Muscle of leg (tissue), 11 donors: ENCODE measurements around the gene PTCH1. TPM values are rescaled to one million over a fixed set of nuclear protein-coding genes. Genes with fewer than 3 reads are reported as not detected.

Experiments used
- DNase-seq: peaks from one replicate; pipeline ENCODE4 v3.0.0; 2013
- H3K27ac ChIP-seq: one replicate; pipeline ENCODE4 v1.5.1; 2013; ENCODE audit warnings: mild to moderate bottlenecking, low read length, control low read depth
- H3K27me3 ChIP-seq: one replicate; pipeline ENCODE4 v1.6.1; 2013; ENCODE audit warnings: low read length; ENCODE audit not compliant: control insufficient read depth, insufficient read depth
- H3K36me3 ChIP-seq: one replicate; pipeline ENCODE4 v1.6.1; 2013; ENCODE audit warnings: low read length; ENCODE audit not compliant: control insufficient read depth, insufficient read depth
- H3K4me1 ChIP-seq: one replicate; pipeline ENCODE4 v1.6.1; 2013; ENCODE audit warnings: low read length; ENCODE audit not compliant: control insufficient read depth, insufficient read depth
- H3K4me3 ChIP-seq: one replicate; pipeline ENCODE4 v1.5.1; 2013; ENCODE audit warnings: low read length, control low read depth
- H3K9me3 ChIP-seq: replicated peaks from 2 replicates; pipeline ENCODE4 v1.6.1; 2013; ENCODE audit warnings: low read depth, low read length; ENCODE audit not compliant: control insufficient read depth
- WGBS: methylation state at CpG from one replicate; pipeline ENCODE4 v1.1.5; 2013; ENCODE audit warnings: missing lambda C conversion rate; ENCODE audit not compliant: insufficient coverage; 5-methylcytosine and 5-hydroxymethylcytosine counted together
- polyA plus RNA-seq, 8 donors: library from polyadenylated mRNA; unstranded; fragments of 120-200 nt; gene quantifications; one replicate each; pipeline versions ENCODE4 v1.2.1 to v1.2.3, GENCODE V29; 2013; ENCODE audit warnings: inconsistent platforms in 1 of 8, low replicate concordance in 1 of 8; ENCODE audit not compliant: insufficient read length in 8 of 8, insufficient read depth in 1 of 8
- total RNA-seq: library from RNA; stranded (reverse); fragments of 120-200 nt; gene quantifications from one replicate; pipeline ENCODE4 v1.2.4, GENCODE V29; 2013

The PTCH1 gene
- total and polyA plus RNA-seq, 9 donors: 4.2 to 13.1 (median 6.7) TPM

DNA sequence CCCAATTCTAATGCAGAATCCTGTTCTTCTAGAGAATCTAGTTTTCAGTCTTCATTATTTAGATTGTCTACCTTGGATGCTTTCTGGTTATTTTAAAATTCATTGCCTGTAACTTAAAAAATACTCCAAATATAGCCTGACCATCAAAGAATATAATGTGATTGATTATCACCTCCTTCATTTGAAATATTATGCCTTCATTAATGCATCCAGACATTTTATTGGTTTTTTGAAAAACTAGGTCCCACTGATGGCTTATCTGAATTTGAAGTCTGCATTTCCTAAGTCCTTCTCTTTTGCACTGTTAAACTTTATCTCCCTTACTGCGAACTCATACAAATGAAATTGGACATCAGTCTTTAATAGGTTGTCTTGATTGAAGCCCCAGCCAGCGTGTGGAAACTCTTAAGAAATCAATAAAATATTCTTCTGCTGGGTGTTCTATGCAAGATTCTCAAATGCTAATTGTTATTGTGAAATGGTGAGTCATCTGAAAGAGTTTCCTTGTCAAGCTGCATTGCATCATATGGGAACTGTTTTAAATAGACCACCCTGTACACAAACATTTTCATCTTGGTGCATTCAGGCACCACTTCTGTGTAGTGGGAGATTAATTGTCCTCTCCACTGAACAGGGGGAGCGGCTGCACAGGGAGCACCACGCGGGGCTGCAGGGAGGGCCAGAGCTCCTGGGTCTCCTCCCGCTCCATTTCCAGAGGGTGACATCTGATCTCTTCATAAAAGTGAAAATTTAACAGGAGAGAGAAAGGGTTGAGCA is 106.9 kb downstream of the PTCH1 start:
- Histone ChIP-seq H3K4me1 (peaks cover 2% of the 10 kb centered on the region), H3K27me3 (no peaks in the 10 kb centered on the region), H3K4me3 (no peak overlapping the region), H3K27ac (no peak overlapping the region), H3K36me3 (no peaks in the 10 kb centered on the region), H3K9me3 (no peaks in the 10 kb centered on the region)
- DNase-seq: peak; percentile 23
- WGBS: no CpG with 5 or more reads among the region's 6 CpGs

DNA sequence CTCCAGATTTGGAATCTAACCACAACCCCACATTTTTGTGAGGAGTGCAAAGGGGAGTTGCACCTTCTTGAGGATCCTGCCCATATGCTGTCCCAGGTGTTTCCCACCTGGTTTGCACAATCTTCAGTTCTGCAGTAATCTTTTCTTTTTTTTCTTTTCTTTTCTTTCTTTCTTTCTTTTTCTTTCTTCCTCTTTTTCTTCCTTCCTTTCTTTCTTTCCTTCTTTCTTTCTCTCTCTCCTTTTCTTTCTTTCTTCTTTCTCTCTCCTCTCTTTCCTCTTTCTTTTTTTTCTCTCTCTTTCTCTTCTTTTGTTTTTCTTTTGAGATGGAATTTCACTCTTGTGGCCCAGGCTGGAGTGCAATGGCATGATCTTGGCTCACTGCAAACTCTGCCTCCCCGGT is 109.2 kb downstream of the PTCH1 start:
- peaks cover 2% of the 10 kb centered on the region for H3K4me1 ChIP-seq
- DNase-seq: no peak
- no peaks in the 10 kb centered on the region for H3K27me3 ChIP-seq
- no peak overlapping the region for H3K27ac ChIP-seq
- no peaks in the 10 kb centered on the region for H3K9me3 ChIP-seq
- no peaks in the 10 kb centered on the region for H3K36me3 ChIP-seq
- no peak overlapping the region for H3K4me3 ChIP-seq
- no CpG with 5 or more reads among the region's 1 CpG for WGBS

DNA sequence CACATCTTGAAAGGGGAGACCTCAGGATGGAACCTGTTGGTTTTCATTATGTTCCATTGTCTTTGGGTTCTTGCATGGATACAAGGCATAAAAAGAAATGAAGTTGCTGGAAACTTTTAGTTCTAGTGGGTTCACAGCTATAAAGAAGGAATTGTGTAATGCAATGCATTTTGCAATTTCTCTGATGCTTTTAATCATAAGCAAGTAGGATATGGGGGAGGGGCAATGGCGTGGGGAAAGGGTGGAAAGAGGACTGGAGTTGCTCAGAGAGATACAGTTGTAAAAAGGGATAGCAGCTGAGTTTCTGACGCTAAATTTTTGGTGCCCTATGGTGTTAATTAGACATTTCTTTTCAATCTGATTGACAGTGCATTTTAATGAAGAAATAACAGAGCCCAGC is 110.7 kb downstream of the PTCH1 start:
- no peak for DNase-seq
- Histone ChIP-seq H3K27ac (no peak overlapping the region), H3K36me3 (no peaks in the 10 kb centered on the region), H3K4me3 (no peak overlapping the region), H3K4me1 (peaks cover 2% of the 10 kb centered on the region), H3K27me3 (no peaks in the 10 kb centered on the region), H3K9me3 (no peaks in the 10 kb centered on the region)
- WGBS: 29% methylated on average over 1 of the region's 2 CpGs

DNA sequence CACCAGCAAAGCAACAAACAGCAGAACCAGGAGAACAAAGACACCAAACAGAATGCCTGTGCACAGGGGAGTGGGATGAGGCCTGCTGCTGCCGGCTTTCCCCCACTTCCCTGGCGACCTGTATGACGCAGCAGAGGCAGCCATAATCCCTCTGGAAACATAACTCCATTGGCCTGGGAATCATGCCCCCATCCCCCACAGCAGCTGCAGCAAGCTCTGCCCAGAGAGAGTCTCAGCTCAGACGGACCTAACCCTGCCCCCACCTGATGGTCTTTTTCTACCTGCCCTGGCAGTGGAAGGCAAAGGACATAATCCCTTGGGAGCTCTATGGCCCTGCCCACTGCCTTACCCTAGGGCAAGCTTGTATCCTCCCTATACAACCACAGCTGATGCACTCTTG is 117.5 kb downstream of the PTCH1 start:
- 33% methylated on average over 4 of the region's 4 CpGs for WGBS
- Histone ChIP-seq H3K27ac (no peak overlapping the region), H3K4me3 (no peak overlapping the region), H3K4me1 (peaks cover 4% of the 10 kb centered on the region), H3K36me3 (no peaks in the 10 kb centered on the region), H3K9me3 (no peaks in the 10 kb centered on the region), H3K27me3 (no peaks in the 10 kb centered on the region)
- peak; percentile 20 for DNase-seq

Other genes with a start within 250 kb of the PTCH1 start
- gene FANCC, start 199.3 kb downstream of the PTCH1 start, total RNA-seq: 9.8 TPM
- 10 to 100 TPM; 12.5 to 16.4 (median 15.0) TPM for gene FANCC, start 199.3 kb downstream of the PTCH1 start, polyA plus RNA-seq